HG03103 (cell line): ENCODE measurements around the gene ATXN1.
"Not testable (repeated sequence)": the region's sequence is repeated elsewhere in the genome, so short reads cannot be mapped to it uniquely, and the experiment has no call there.

Experiments
- ATAC-seq: cut with Tn5 transposase; IDR thresholded peaks from one replicate; pipeline ENCODE4 v1.9.1; 2021; ENCODE audit warnings: low read depth; ENCODE audit not compliant: unreplicated experiment

Gene ATXN1

GRCh38 chr6:16380220-16380809 is 380.9 kb downstream of the ATXN1 start:
- ATAC-seq = peak; percentile 45

GRCh38 chr6:16378360-16378759 is 382.9 kb downstream of the ATXN1 start:
- not testable (repeated sequence) for ATAC-seq

GRCh38 chr6:16377470-16377869 is 383.8 kb downstream of the ATXN1 start:
- ATAC-seq = no peak

- ATAC-seq = no peak
These were observed 385.4 kb downstream of the ATXN1 start for GRCh38 chr6:16375843-16376242.

GRCh38 chr6:16375206-16375605 is 386.1 kb downstream of the ATXN1 start:
- no peak for ATAC-seq

- ATAC-seq = peak; percentile 63
These were observed 386.6 kb downstream of the ATXN1 start for GRCh38 chr6:16374461-16375200.

GRCh38 chr6:16374016-16374415 is 387.2 kb downstream of the ATXN1 start:
- ATAC-seq = no peak

GRCh38 chr6:16372029-16372776 is 389.1 kb downstream of the ATXN1 start:
- ATAC-seq = no peak

- ATAC-seq = no peak
These were observed 389.9 kb downstream of the ATXN1 start for GRCh38 chr6:16371401-16371800.

GRCh38 chr6:16370943-16371342 is 390.3 kb downstream of the ATXN1 start:
- ATAC-seq = no peak

- no peak for ATAC-seq
These were observed 391.3 kb downstream of the ATXN1 start for GRCh38 chr6:16369989-16370388.

GRCh38 chr6:16369140-16369745 is 392.0 kb downstream of the ATXN1 start:
- no peak for ATAC-seq

GRCh38 chr6:16367571-16367970 is 393.7 kb downstream of the ATXN1 start:
- ATAC-seq = no peak

GRCh38 chr6:16363749-16364148 is 397.5 kb downstream of the ATXN1 start:
- ATAC-seq = no peak

- ATAC-seq = no peak
These were observed 398.3 kb downstream of the ATXN1 start for GRCh38 chr6:16362819-16363589.

GRCh38 chr6:16362296-16362695 is 399.0 kb downstream of the ATXN1 start:
- ATAC-seq = no peak

GRCh38 chr6:16361861-16362260 is 399.4 kb downstream of the ATXN1 start:
- ATAC-seq = no peak

- ATAC-seq = no peak
These were observed 400.1 kb downstream of the ATXN1 start for GRCh38 chr6:16361121-16361520.

GRCh38 chr6:16360365-16360764 is 400.9 kb downstream of the ATXN1 start:
- ATAC-seq = no peak

GRCh38 chr6:16359563-16359962 is 401.7 kb downstream of the ATXN1 start:
- no peak for ATAC-seq
